Choroid plexus epithelial cell (primary cell): ENCODE results near the gene LAMA5.
A peak's percentile ranks its signal among the peaks of the same experiment; 100 is the strongest.

Experiments
- DNase-seq: peaks from one replicate; pipeline ENCODE4 v3.0.0-alpha.2; 2010; ENCODE audit warnings: low read depth
- H3K4me3 ChIP-seq: 2 replicates; pipeline ENCODE4 v1.5.1; 2011; ENCODE audit warnings: low read depth, mild to moderate bottlenecking, control low read depth, low read length, moderate library complexity
- TF ChIP-seq, protein P1 (sequence below): conservative IDR thresholded peaks from 2 replicates; pipeline ENCODE4 v1.5.1; 2011; ENCODE audit warnings: low read depth, mild to moderate bottlenecking, control low read depth, inconsistent platforms, low read length, moderate library complexity

Gene LAMA5

DNA sequence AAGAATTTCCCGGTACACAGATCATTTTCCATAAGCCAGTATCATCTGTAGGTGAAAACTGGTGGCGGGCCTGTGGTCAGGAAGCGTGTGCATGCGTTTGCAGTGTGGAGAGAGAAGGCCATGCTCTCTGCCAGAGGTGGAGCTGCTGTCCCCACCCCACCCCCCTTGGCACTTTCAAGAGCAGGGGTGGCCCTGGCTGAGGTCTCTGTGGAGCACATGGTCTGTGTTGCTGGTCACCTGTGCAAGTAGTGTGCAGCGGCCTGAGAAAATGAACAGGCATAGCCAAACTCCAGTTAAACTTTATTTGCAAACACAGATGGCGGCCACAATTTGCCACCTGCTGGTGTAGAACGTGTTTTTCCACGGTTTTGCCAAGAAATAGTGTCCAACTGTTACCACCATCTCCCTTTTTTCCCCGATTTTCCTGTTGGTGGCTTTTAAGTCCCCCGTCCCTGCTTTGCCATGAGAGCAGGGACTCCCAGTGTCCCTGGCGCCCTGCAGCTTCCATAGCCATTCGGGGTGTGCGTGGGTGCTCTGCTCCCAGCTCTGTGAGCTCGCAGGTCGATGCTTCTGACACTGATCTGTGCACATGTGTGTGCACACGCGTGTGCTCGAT is 61.9 kb downstream of the LAMA5 start:
- peak overlapping the region; percentile 89 for H3K4me3 ChIP-seq
- no peak for DNase-seq
- TF ChIP-seq, protein P1, sequence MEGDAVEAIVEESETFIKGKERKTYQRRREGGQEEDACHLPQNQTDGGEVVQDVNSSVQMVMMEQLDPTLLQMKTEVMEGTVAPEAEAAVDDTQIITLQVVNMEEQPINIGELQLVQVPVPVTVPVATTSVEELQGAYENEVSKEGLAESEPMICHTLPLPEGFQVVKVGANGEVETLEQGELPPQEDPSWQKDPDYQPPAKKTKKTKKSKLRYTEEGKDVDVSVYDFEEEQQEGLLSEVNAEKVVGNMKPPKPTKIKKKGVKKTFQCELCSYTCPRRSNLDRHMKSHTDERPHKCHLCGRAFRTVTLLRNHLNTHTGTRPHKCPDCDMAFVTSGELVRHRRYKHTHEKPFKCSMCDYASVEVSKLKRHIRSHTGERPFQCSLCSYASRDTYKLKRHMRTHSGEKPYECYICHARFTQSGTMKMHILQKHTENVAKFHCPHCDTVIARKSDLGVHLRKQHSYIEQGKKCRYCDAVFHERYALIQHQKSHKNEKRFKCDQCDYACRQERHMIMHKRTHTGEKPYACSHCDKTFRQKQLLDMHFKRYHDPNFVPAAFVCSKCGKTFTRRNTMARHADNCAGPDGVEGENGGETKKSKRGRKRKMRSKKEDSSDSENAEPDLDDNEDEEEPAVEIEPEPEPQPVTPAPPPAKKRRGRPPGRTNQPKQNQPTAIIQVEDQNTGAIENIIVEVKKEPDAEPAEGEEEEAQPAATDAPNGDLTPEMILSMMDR: no peak

DNA sequence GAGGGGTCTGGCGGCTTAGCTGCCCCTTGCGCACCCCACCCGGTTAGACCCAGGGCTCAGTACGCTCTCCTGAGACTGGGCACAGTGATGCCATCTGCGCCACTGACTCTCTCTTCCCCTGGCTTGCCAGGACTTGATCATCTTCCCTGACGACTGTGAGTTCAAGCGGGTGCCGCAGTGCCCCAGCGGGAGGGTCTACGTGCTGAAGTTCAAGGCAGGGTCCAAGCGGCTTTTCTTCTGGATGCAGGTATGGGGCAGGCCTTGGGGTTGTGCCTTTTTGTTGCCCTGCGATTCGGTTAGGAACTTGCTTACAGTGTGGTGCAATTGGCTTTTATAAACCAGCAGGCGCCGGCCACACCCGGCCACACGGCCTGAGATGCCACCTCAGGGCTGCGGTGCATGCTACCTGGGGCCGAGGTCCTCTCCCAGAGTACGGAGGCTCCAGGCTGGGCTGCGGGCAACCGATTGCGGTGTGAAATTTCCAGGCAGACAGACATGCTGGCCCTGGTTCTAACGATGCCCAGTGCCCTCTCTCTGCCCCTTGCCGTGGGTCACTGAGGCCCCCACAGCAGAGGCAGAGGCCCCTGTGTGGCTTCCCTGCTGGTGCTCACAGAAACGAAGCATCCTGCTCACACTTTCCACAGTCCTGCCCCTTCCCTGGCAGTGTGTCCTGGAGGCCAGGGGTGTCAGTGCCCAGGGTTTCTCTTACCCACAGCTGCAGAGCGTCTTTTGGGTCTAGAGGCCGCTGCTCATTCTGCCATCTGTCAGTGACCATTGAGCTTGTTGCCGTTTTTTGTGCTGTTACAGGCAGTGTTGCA is 62.6 kb downstream of the LAMA5 start:
- no peak for DNase-seq
- TF ChIP-seq, protein P1: no peak
- peak overlapping the region; percentile 89 for H3K4me3 ChIP-seq

DNA sequence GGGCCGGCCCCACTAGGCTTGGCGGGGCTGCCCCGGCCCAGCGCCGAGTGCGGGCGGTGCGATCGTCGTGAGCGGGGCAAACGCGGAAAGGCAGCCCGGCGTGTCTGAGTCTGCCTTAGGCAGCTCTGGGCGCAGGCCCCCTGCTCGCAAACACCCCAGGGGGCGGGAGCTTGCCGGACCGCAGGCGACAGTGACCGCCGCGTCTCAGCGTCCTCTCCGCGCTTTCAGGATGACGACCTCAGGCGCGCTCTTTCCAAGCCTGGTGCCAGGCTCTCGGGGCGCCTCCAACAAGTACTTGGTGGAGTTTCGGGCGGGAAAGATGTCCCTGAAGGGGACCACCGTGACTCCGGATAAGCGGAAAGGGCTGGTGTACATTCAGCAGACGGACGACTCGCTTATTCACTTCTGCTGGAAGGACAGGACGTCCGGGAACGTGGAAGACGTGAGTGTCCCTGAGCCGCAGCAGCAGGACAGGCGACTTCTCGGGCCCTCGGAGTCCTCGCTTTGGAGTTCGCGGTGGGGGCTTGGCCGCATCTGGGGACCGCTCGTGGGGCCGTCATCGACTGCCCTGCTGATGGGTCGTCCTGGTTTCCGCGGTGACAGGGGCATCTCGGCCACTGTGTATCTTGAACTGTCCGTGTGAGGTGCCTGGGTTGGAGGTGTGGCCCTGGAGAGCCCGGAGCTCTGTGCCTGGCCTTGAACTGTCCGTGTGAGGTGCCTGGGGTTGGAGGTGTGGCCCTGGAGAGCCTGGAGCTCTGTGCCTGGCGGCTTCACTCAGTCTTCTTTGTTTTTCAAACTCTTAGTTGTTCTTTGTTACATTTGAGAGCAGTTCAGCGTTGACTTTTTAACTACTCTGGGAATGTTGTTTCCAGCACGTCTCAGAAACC is 63.5 kb downstream of the LAMA5 start:
- peak; percentile 32 for DNase-seq
- H3K4me3 ChIP-seq: peak overlapping the region; percentile 89
- TF ChIP-seq, protein P1: no peak

DNA sequence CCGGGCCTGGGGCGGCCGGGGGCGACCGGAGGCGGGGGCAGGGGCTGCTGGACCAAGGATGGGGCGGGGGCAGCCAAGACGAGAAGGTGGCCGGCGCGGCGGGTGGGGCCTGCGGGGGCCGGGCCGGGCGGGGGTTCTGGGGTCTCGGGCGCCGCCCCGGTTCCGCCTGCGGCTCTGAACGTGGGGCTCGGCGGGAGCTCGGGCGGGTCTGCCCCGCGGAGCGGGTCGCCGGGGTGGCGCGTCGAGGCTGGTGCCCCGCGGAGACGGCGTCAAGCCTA is 64.1 kb downstream of the LAMA5 start:
- DNase-seq: no peak
- TF ChIP-seq, protein P1: no peak
- H3K4me3 ChIP-seq: peak overlapping the region; percentile 89

GRCh38 chr20:62302341-62303061 is 64.6 kb downstream of the LAMA5 start, which contains the start of gene ADRM1:
TSS of gene ADRM1 (plus strand) at chr20:62302997. CDS start at chr20:62303569, 572 bp downstream.
- H3K4me3 ChIP-seq: peak within 1 kb of the TSS; percentile 89
- DNase-seq: peak; percentile 98
- TF ChIP-seq, protein P1: peak; percentile 71

- peak overlapping the region; percentile 78 for H3K4me3 ChIP-seq
- peak; percentile 94 for DNase-seq
- TF ChIP-seq, protein P1: peak; percentile 88
These were observed 65.3 kb downstream of the LAMA5 start for GRCh38 chr20:62301773-62302340.
